Raji (cell line): Measurements from ENCODE around the gene ATXN2L.

ENCODE experiments used
- POLR2A ChIP-seq: IDR thresholded peaks from 2 replicates; pipeline ENCODE4 v1.6.1; 2011; ENCODE audit warnings: low read depth, low read length, control low read depth; ENCODE audit not compliant: insufficient read depth

Gene ATXN2L

DNA sequence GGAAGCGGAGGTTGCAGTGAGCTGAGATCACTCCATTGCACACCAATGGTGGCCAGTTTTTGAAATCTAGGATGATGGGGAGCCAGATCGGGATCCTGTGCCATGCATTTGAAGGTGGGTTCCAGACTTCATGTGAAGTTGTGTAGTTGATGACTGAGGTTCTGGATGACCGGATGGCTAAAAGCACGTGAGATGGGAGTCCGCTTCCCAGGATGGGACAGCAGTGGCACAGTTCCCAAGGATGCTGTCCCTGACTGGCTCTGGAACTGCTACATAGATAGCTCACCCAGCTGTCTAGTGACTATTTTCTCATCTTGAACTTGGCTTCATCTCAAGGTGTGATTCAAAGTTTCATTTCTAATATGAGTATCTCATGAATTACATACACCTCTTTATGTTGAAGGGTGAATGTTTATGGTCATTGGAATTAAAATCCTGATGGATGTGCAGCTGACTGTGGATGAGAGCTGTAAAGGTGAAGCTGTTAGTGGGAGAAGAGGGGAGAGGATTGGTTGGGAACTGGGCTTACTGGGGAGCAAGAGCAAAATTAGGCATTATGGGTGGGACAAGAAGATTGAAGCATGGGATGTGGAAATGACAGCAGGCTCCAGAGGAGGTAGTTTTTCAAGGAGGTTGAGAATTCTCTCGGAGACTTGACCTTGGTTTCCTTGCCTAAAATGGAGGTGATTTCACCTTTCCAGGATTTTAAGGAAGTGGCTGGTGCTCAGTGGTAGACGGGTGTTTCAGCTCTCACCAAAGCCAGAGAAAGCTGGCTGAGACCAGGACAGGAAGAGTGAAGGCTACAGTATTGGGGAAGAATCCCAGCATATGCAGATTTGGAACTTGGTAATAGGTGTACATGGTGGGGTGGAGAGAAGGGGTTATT is 15.1 kb downstream of the ATXN2L start:
- TF ChIP-seq POLR2A: no peak

DNA sequence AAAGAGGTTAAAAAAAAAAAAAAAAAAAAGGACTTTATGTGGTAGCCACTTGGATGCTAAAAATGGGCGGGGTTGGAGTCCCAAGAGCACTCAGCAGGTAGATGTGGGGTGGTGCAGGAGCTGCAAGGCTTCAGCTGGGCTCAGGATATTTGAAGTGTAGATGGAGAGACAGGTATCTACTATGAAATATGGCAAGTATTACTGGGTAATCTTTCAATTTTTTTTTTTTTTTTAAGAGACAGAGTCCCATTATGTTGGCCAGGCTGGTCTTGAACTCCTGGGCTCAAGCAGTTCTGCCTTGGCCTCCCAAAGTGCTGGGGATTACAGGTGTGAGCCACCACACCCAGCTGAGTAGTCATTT is 15.7 kb downstream of the ATXN2L start:
- no peak for TF ChIP-seq POLR2A

DNA sequence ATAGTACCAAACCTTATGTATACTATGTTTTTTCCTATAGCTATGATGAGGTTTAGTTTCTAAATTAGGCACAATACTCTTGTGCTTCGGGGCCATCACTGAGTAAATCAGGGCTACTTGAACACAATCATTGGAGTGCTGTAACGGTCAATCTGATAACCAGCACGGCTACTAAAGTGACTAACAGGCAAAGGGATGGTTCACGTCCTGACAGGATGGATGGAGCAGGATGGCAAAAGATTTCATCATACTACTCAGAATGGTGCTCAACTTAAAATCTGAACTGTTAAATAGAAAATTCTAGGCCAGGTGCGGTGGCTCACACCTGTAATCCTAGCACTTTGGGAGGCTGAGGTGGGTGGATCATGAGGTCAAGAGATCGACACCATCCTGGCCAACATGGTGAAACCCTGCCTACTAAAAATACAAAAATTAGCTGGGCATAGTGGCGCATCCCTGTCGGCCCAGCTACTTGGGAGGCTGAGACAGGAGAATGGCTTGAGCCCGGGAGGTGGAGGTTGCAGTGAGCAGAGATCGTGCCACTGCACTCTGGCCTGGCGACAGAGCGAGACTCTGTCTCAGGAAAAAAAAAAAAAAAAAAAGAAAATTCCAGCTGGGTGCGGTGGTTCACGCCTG is 16.3 kb downstream of the ATXN2L start:
- no peak for TF ChIP-seq POLR2A

DNA sequence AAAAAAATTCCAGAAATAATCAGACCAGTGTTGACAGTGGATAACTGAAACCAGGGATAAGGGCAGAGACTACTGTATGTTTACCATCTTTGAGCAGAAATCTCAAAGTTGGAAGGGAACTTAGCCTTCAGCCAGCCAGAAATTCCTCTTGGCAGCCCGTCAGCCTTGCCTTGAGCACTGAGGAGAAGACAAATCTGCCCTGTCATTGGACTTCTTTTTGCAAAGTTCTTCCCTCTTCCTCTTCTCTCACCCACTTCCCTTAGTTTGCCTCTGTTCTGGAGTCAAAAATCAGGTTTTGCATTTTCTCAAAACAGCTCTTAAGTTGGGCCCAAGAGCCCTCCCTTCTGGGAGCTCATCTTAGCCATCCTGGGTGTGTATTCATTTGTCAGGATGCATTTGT is 17.1 kb downstream of the ATXN2L start:
- no peak for TF ChIP-seq POLR2A

DNA sequence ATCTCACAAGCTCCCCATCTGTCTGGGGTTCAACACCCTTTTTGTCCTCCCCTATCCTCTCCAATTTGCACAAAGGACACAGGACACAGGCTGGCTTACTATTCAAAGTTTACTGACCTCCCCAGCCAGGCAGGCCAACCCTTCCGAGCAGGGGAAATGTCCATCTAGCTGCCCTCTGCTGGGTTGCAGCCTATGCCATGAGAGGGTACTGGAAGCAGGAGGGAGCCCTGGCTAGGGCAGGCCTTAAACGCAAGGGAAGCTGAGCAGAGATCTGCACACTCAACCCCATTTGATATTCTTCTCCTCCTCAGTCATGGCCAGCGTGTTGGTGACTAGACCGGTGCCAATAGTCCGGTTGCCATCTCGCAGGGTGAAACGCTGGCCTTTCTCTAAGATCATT is 19.9 kb downstream of the ATXN2L start:
- TF ChIP-seq POLR2A: no peak

DNA sequence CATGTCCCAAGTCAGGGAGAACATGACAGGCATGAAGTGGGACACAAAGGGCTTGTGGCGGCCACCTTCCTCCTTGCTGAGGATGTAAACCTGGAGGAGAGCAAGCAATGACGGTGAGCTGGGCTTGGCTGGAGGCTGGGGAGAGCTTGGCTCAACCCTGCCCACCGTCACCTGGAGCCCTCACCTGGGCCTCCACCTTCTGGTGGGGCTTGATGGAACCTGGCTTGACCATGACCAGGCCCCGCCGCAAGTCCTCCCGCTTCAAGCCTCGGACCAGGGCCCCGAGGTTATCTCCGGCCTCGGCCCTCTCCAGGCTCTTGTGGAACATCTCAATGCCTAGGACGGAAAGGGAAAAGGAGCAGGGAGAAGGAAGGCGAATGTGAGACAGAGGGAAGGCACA is 21.0 kb downstream of the ATXN2L start:
- TF ChIP-seq POLR2A: no peak

DNA sequence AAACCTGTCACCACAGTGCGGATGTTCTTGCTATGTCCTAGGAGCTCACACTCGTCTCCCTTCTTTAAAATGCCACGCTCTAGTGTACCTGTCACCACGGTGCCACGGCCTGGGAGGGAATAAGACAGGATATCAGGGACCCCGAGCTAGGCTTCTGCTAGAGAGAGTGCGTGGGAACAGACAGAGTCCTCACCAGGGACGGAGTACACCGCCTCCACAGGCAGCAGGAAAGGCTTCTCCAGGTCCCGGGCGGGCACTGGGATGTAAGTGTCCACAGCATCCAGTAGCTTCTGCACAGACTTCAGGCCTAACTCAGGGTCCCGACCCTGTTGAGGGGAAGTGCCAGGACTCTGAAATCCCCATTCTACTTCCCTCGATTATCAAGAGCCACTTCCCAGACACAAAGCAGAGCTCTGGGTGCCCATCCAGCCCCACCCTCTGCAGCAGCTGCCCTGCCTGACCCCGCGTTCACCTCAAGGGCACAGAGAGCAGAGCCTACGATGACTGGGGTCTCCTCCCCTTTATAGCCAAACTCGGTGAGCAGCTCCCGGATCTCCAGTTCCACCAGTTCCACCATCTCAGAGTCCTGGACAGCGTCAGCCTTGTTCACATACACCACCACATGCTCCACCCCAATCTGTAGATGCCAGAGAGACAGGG is 21.6 kb downstream of the ATXN2L start:
- no peak for TF ChIP-seq POLR2A

DNA sequence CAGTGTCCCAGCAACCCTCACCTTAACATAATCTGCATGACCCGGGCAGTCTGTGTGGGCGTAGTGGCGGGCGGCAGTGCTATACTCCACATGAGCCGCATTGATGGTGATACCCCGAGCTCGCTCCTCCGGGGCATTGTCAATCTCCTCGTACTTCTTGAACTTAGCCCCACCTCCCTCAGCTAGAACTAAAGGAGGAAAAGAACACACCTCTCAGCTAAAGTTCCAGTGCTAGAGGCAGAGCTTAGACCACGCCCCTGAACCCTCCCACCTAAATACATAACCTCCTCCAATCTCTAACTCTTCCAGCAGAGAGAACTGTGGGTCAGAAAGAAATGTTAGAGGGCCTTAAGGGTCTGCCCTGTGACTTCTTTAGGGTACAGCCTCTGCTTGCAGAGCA is 22.5 kb downstream of the ATXN2L start:
- TF ChIP-seq POLR2A: no peak

DNA sequence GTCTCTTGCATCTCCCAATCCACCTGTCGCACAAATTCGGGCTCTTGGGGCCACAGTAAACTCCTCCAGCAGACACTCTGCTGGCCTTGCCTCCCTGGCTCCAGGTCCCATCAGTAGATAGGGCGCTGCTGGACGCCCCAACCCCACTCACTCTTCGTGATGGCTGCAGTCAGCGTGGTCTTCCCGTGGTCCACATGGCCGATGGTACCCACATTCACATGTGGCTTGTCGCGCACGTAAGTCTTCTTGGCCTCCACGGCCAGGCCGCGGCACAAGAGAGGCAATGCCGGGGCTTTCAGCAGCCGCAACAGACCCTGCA is 22.9 kb downstream of the ATXN2L start:
- no peak for TF ChIP-seq POLR2A

DNA sequence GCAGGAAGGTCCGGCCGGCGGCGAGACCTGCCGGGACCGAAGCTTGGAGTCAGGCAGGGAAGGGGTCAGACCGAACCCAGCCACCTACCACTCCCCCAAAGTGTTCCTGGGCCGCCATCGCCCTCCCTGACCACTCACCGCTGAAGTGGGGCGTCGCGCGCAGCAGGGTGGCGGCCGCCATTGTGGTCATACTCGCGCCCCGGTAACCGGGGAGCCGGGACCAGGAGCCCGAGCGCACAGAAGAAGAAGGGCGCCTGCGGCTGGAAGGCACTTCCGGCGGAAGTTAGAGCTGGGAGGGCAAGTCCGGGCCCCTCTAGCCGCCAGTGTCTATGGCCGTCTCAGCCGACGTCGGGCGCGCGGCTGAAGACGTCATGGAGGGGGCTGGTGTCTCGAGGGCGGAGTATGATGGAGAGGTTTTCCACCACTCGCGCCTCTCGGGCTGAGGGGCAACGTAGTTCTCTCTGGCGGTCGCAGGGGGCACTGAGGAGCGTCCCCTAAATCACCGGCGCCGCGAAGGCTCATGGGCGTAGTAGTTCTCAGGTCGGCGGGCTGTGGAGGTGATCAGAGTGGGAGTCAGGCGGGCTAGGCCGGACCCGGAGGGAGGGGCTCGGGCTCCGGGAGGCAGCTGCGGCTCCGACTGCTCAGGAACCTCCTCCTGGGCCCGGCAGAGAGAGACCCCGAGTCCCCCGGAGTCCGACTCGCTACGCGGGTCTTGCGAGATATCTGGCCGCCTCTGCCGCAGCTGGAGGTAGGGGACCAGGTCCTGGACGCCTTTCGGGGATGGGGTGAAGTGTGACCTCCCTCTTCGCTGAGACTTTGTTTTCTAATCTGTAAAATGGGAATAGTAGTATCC is 23.5 kb downstream of the ATXN2L start, which contains the start of gene TUFM:
Gene TUFM, minus strand, starts transcription at position 269 of the 853 bp plus-strand sequence. Its CDS starts 79 bp downstream, at position 190.
- TF ChIP-seq POLR2A: peak; percentile 80

DNA sequence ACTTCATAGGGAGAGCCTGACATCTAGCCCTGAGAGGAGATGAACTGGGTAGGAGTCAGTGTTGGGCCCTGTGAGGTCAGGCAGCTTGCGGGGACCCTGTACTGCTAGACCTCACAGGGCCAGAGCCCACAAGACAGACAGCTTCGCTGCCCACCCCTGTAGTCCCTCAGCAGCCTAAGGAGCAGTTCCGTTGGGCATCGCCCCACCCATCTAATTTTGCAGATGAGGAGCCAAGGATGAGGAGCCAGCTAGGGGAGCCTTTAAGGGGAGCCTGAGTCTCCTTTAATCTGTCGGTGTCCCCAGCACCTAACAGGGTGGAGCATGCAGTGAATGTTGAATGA is 24.1 kb downstream of the ATXN2L start:
- no peak for TF ChIP-seq POLR2A

DNA sequence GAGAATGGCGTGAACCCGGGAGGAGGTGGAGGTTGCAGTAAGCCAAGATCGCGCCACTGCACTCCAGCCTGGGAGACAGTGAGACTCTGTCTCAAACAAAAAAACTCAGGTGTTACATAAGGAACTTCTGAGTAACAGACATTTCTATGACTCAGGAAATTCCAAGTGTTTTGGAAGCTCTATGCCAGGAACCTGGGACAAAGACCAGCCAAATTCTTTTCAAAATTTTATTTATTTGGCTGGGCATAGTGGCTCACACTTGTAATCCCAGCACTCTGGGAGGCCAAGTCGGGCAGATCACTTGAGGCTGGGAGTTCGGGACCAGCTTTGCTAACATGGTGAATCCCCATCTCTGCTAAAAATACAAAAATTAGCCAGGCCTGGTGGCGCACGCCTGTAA is 35.6 kb downstream of the ATXN2L start:
- no peak for TF ChIP-seq POLR2A

DNA sequence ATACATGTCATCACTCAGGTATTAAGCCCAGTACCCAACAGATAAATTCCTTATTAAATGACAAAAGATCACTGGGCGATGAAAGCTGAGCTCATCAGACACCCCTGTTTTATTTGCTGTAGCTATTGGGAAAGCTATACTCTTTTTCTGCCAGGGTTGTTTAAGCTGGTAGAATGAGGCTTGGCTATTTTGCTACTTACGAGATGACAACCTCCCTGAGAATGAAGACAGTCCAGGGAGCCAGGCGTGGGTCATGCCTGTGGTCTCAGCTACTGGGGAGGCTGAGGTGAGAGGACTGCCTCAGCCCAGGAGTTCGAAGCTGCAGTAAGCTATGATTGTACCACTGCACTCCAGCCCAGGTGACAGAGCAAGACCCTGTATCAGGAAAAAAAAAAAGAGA is 36.5 kb downstream of the ATXN2L start:
- TF ChIP-seq POLR2A: peak; percentile 8; the same call in 1 of the 2 replicates

DNA sequence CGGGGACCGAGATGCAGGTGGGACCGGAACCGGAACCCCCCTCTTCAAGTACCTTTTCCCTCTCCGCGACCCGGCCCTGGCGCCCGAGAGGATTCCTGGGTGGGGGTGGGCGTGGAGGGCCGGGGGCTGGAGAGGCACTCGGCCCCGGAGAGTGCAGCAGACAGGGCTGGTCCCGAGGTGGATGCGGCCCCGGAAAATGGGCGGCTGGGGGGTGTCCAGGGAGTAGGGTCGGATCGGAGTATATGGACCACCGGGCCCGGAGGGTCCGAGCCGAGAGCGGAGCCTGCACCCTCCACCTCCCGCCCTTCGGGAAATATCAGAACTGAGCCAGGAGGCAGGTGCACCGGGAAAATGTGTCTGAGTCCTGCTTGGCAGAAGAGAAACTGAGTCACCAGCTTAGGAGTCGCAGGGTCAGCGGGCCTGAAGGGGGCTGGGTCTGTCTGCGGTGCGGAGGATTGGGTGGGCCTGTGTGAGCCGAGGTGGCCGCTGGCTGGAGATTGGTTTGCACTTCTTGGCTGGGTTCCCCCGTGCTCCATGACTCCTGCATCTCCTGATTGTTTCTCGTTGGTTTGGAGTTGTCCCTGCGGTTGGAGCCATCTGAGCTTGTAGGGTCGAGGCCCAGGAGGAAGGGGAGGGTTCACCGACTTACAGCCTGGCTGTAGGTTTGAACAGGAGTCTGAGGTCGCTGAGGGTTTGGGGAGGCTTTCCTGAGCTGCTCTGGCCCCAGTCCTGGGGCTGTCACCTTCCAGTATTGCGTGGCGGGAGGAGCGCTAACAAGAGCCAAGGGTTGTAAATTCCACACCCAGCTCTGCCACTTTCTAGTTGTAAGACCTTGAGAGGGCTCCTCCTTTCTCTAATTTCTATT is 41.4 kb downstream of the ATXN2L start:
- TF ChIP-seq POLR2A: no peak
